Brain pericyte (primary cell): ENCODE results near the gene TCP1.
"Not testable (repeated sequence)": the region's sequence is repeated elsewhere in the genome, so short reads cannot be mapped to it uniquely, and the experiment has no call there.

Source experiments
- DNase-seq: peaks from one replicate; pipeline ENCODE4 v3.0.0-alpha.2; 2012; ENCODE audit warnings: low read depth, low spot score

Gene TCP1

DNA sequence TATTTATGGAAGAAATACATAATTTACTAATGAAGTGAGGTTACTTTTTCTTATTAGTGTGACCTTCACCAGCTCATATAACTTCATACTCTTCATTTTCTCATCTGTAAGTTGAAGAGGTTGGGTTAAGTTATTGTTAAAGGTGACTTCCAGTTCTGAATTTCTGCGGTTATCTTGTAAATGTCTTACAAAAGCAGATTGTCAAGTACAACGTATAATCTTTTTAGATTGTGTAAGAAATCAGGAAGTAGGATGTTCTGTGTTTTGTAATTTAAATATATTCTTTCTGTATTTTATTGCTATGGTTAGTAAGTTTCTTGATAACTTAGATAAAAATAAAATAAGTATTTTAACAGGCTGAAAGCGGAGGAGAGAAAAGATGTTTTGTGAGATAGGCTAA is 50.1 kb downstream of the TCP1 start:
- no peak for DNase-seq

GRCh38 chr6:159736908-159737307 is 52.5 kb downstream of the TCP1 start:
- DNase-seq, result no peak

- DNase-seq, result not testable (repeated sequence)
Observed at GRCh38 chr6:159733395-159733794, 56.0 kb downstream of the TCP1 start.

DNA sequence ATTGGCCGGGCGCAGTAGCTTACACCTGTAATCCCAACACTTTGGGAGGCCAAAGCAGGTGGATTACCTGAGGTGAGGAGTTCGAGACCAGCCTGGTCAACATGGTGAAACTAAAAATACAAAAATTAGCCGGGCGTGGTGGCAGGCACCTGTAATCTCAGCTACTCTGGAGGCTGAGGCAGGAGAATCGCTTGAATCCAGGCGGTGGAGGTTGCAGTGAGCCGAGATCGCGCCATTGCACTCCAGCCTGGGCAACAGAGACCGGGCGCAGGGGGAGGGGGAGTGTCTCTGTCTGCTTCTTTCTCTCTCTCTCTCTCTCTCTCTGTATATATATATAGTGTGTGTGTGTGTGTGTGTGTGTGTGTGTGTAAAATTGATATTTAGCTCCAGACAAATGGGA is 56.9 kb downstream of the TCP1 start:
- DNase-seq, result not testable (repeated sequence)

GRCh38 chr6:159730332-159730676 is 59.1 kb downstream of the TCP1 start:
- DNase-seq, result no peak

DNA sequence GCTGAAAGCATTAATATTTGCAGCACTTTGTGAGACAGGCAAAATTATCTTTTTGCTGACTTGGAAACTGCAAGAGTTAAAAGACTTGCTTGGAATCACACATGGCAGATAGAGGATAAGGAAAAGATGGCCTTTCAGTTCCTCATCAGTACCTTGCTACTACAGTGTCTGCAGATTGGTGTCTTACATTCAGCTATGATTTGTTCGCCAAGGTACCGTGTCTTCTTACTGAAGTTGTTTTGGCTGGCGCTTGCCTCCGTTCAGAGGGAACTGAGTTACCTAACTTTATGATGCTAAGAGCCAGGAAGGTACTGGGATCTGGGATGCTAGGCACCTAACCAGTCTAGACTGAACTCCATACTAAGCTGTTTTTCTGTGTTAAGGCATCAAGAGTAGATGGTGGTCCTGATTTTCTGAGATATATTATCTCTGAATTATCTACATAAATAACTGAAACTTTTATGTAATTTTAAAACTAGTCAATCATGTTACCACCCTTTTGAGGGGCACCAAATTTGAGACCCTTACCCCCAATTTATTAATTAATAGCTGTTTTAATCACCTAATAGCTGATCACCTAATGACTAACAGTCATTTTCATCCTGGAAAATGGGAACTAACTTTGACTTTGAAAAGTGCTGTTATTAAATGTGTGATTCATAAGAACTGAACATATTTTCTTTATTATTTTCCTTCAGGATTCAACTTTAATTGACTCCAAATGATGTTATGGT is 59.6 kb downstream of the TCP1 start:
- no peak for DNase-seq

DNA sequence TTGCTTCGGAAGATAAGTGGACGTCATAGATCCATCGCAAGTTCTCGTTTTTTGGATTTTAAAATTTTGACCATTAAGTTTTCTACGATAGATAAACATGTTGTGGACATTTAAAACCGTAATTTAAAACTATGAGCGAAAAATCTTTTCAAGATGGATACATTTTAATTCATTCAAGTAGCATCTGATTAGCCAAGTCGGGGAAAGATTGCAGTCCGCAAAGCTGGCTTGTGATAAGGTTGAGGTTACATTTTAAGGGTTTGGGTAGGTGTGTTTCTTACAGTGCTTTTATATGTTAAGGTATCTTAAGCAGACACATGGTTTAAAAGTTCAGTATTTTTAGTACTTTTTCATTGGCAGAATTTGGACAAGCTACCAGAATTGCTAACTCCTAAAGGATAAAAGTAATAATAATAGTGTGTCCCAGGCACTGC is 60.9 kb downstream of the TCP1 start:
- DNase-seq, result no peak
